Left lobe of liver (tissue), 2 donors: ENCODE data around the gene CD200. TPM values are rescaled to one million over a fixed set of nuclear protein-coding genes. Genes with fewer than 3 reads are reported as not detected.

Experiments
- ATAC-seq: fragments of 200-7000 bp; cut with Tn5 transposase; one replicate; pipeline ENCODE4 v1.9.1; 2020; ENCODE audit warnings: mild to moderate bottlenecking, moderate library complexity
- DNase-seq: peaks from one replicate; pipeline ENCODE4 v3.0.0-alpha.2; 2020; ENCODE audit warnings: low spot score
- total RNA-seq: library from RNA; stranded (reverse); gene quantifications from one replicate; pipeline ENCODE4 v1.2.1, GENCODE V29; 2021
- donor health status: DM: no; HTN: no; CAD: no; lungs with moderate emphysema.
- donor health status: DM: no; HTN: yes; CAD: no.

The CD200 gene
- total RNA-seq, 1 donor from 2014 or later, result 0.38 TPM

GRCh38 chr3:112407888-112408702 lies 75.1 kb downstream of the CD200 start:
- DNase-seq (no peak), ATAC-seq (no peak)

- no peak for ATAC-seq
These were observed 76.1 kb downstream of the CD200 start for GRCh38 chr3:112409041-112409440.

DNA sequence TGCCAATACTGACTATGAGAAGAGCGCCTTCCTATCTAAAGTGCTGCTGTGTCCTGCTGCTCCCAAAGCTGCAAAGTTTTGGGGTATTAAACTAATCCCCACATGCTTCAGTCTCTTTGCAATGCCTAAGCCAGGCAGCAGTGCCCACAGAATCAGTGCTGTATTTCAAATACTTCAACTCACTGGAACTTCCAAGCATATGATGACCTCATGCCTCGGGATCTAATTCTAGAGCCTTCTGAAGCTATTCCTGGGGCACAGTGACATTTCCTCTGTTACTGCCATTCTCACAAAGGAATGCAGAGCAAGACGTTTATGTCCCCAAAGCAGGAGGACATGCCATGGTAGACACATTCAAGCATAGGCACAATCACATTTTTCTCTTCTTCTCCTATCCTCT lies 78.5 kb downstream of the CD200 start:
- no peak for ATAC-seq
- no peak for DNase-seq

More at GRCh38 chr3:112409041-112409440, 76.1 kb downstream of the CD200 start:
- no peak for DNase-seq

Other genes starting within 250 kb of the CD200 start
- 0.28 TPM for gene C3orf52, start 246.8 kb upstream of the CD200 start, total RNA-seq
- gene GCSAM, start 199.9 kb upstream of the CD200 start, total RNA-seq, result 0.18 TPM
- gene SLC9C1, start 38.9 kb upstream of the CD200 start, total RNA-seq, result not detected
- gene BTLA, start 166.3 kb downstream of the CD200 start, total RNA-seq, result 0.25 TPM
- 19.6 TPM for gene ATG3, start 228.8 kb downstream of the CD200 start, total RNA-seq
- gene SLC35A5, start 228.9 kb downstream of the CD200 start, total RNA-seq, result 18.2 TPM